Amniotic epithelial cell (primary cell): ENCODE measurements around the gene PIGR.

Experiments
- DNase-seq: peaks from one replicate; pipeline ENCODE4 v3.0.0-alpha.2; 2010; ENCODE audit warnings: low read depth

PIGR gene

GRCh38 chr1:206946261-206946660 is at the start of gene PIGR:
Gene PIGR (minus strand): TSS chr1:206946466. CDS start chr1:206940531, 5,935 bp downstream.
- no peak for DNase-seq

- DNase-seq: no peak
These were observed 46.5 kb upstream of the PIGR start for GRCh38 chr1:206992790-206993189.

- DNase-seq: no peak
These were observed 41.6 kb upstream of the PIGR start for GRCh38 chr1:206987873-206988272.

GRCh38 chr1:206986885-206987284 is 40.6 kb upstream of the PIGR start:
- no peak for DNase-seq

- no peak for DNase-seq
These were observed 40.1 kb upstream of the PIGR start for GRCh38 chr1:206986402-206986801.

- no peak for DNase-seq
These were observed 39.0 kb upstream of the PIGR start for GRCh38 chr1:206985162-206985749.

GRCh38 chr1:206982216-206982615 is 36.0 kb upstream of the PIGR start:
- peak; percentile 20 for DNase-seq

- peak; percentile 34 for DNase-seq
These were observed 33.2 kb upstream of the PIGR start for GRCh38 chr1:206979379-206980043.

- no peak for DNase-seq
These were observed 32.0 kb upstream of the PIGR start for GRCh38 chr1:206978259-206978658.

- no peak for DNase-seq
These were observed 29.0 kb upstream of the PIGR start for GRCh38 chr1:206975306-206975705.

- no peak for DNase-seq
These were observed 27.9 kb upstream of the PIGR start for GRCh38 chr1:206974140-206974539.

- DNase-seq: no peak
These were observed 26.5 kb upstream of the PIGR start for GRCh38 chr1:206972728-206973127.

GRCh38 chr1:206971029-206971655 is 24.9 kb upstream of the PIGR start:
- DNase-seq: no peak

GRCh38 chr1:206970446-206970845 is 24.2 kb upstream of the PIGR start, which contains the start of gene FCAMR:
Gene FCAMR (minus strand): TSS chr1:206970460. CDS start chr1:206970125, 335 bp downstream.
- DNase-seq: no peak

- DNase-seq: no peak
These were observed 22.8 kb upstream of the PIGR start for GRCh38 chr1:206969090-206969489.

GRCh38 chr1:206967096-206967849 is 21.0 kb upstream of the PIGR start:
- peak; percentile 60 for DNase-seq

GRCh38 chr1:206965781-206966180 is 19.5 kb upstream of the PIGR start:
- no peak for DNase-seq

GRCh38 chr1:206963740-206964139 is 17.5 kb upstream of the PIGR start:
- DNase-seq: no peak

- no peak for DNase-seq
These were observed 16.9 kb upstream of the PIGR start for GRCh38 chr1:206963119-206963712.

GRCh38 chr1:206962272-206962671 is 16.0 kb upstream of the PIGR start:
- DNase-seq: no peak

GRCh38 chr1:206961668-206962067 is 15.4 kb upstream of the PIGR start:
- no peak for DNase-seq

GRCh38 chr1:206960676-206961386 is 14.6 kb upstream of the PIGR start:
- DNase-seq: no peak
